Vagina (tissue), 2 donors: ENCODE results near the gene LTBP4. TPM values are rescaled to one million over a fixed set of nuclear protein-coding genes. Genes with fewer than 3 reads are reported as not detected.

ENCODE experiments used
- DNase-seq, 2 donors: peaks; one replicate each; pipeline ENCODE4 v3.0.0-alpha.2; 2017; ENCODE audit errors: extremely low spot score in 2 of 2
- H3K27ac ChIP-seq: fragments of 200-600 bp; sonication (generic); one replicate; pipeline ENCODE4 v1.5.1; 2019
- H3K27me3 ChIP-seq: fragments of 200-600 bp; sonication (generic); one replicate; pipeline ENCODE4 v1.5.1; 2019
- H3K36me3 ChIP-seq, 2 donors: fragments of 200-600 bp; sonication (generic); one replicate each; pipeline ENCODE4 v1.5.1; 2017 to 2019
- H3K4me1 ChIP-seq: fragments of 200-600 bp; sonication (generic); one replicate; pipeline ENCODE4 v1.5.1; 2019
- H3K4me3 ChIP-seq, 2 donors: fragments of 200-600 bp; sonication (generic); 1 replicate in 1 of 2; 2 replicates in 1 of 2; pipeline ENCODE4 v1.5.1; 2016 to 2019
- H3K9me3 ChIP-seq: fragments of 200-600 bp; sonication (generic); one replicate; pipeline ENCODE4 v1.5.1; 2019
- CTCF ChIP-seq, 3 experiments: fragments of 450-650 bp in 2 of 3; fragments of 200-600 bp in 1 of 3; sonication (generic) in 1 of 3; IDR thresholded peaks; one replicate each; pipeline ENCODE4 v1.5.1; 2017 to 2019; ENCODE audit warnings: antibody characterized with exemption in 3 of 3, mild to moderate bottlenecking in 2 of 3, moderate library complexity in 2 of 3
- POLR2A ChIP-seq, 2 donors: fragments of 450-650 bp; IDR thresholded peaks; one replicate each; pipeline ENCODE4 v1.6.1; 2017; ENCODE audit warnings: antibody characterized with exemption in 2 of 2, mild to moderate bottlenecking in 2 of 2, moderate library complexity in 2 of 2
- POLR2AphosphoS5 ChIP-seq, 2 donors: sonication (generic); formaldehyde crosslinking; IDR thresholded peaks; one replicate each; pipeline ENCODE4 v1.9.0; 2017; ENCODE audit warnings: antibody characterized with exemption in 2 of 2, mild to moderate bottlenecking in 2 of 2, low read depth in 1 of 2; ENCODE audit not compliant: insufficient read depth in 1 of 2
- intact Hi-C: fragments of 100-400 bp; cut with DNase I; formaldehyde crosslinking; loops from one replicate; pipeline ENCODE4 v1.15.1; 2023
- total RNA-seq: library from RNA; depleted of rRNA; stranded (reverse); fragments of >200 nt; gene quantifications from one replicate; pipeline ENCODE4 v1.2.3, GENCODE V29; 2016

The LTBP4 gene
- total RNA-seq, 1 donor from 2014 or later, result 983 TPM

- no peak for DNase-seq
- no peaks in the 10 kb centered on the region for H3K36me3 ChIP-seq
- peak overlapping the region; percentile 97 for H3K27ac ChIP-seq
- TF ChIP-seq POLR2AphosphoS5 (IDR thresholded peaks at IDR 0.05; ENCODE audit: insufficient read depth in 1 of 2, low read depth in 1 of 2), result no peak
- TF ChIP-seq CTCF (IDR thresholded peaks at IDR 0.05), result no peak
- TF ChIP-seq POLR2A (IDR thresholded peaks at IDR 0.05), result no peak
- intact Hi-C loops, result loop anchor here (10.0 kb wide), 1 partner anchor 170 kb away; no protein-coding TSS in a partner anchor
- H3K4me1 ChIP-seq, result peaks cover 88% of the 10 kb centered on the region
- H3K27me3 ChIP-seq, result no peaks in the 10 kb centered on the region
- H3K9me3 ChIP-seq, result no peaks in the 10 kb centered on the region
- H3K4me3 ChIP-seq, result peak overlapping the region; percentile 69 to 78
Observed at GRCh38 chr19:40604647-40605215, 3.6 kb downstream of the LTBP4 start.

GRCh38 chr19:40605216-40605971 is 4.2 kb downstream of the LTBP4 start:
- intact Hi-C loops, result loop anchor here (10.0 kb wide), 1 partner anchor 171 kb away; no protein-coding TSS in a partner anchor
- DNase-seq, result no peak
- Histone ChIP-seq H3K9me3 (no peaks in the 10 kb centered on the region), H3K27ac (peak overlapping the region; percentile 97), H3K4me3 (peak overlapping the region; percentile 69 to 78), H3K4me1 (peaks cover 88% of the 10 kb centered on the region), H3K36me3 (no peaks in the 10 kb centered on the region), H3K27me3 (no peaks in the 10 kb centered on the region)
- TF ChIP-seq POLR2AphosphoS5 (IDR thresholded peaks at IDR 0.05; ENCODE audit: insufficient read depth in 1 of 2, low read depth in 1 of 2) (peak in 1 of 2 donors; percentile 71), POLR2A (IDR thresholded peaks at IDR 0.05) (peak in 1 of 2 donors; percentile 6), CTCF (IDR thresholded peaks at IDR 0.05) (peak in 1 of 3 experiments; percentile 51)

- H3K4me1 ChIP-seq, result peaks cover 80% of the 10 kb centered on the region
- intact Hi-C loops, result loop anchor here (10.0 kb wide), 1 partner anchor 173 kb away; no protein-coding TSS in a partner anchor
- no peak for DNase-seq
Observed at GRCh38 chr19:40607311-40608239, 6.4 kb downstream of the LTBP4 start.

GRCh38 chr19:40608240-40608621 is 7.1 kb downstream of the LTBP4 start:
- Histone ChIP-seq H3K36me3 (no peaks in the 10 kb centered on the region), H3K9me3 (no peaks in the 10 kb centered on the region), H3K27ac (peak overlapping the region; percentile 97), H3K4me1 (peaks cover 76% of the 10 kb centered on the region), H3K27me3 (no peaks in the 10 kb centered on the region), H3K4me3 (no peak overlapping the region)
- no peak for DNase-seq
- TF ChIP-seq POLR2A (IDR thresholded peaks at IDR 0.05) (no peak), CTCF (IDR thresholded peaks at IDR 0.05) (no peak), POLR2AphosphoS5 (IDR thresholded peaks at IDR 0.05; ENCODE audit: insufficient read depth in 1 of 2, low read depth in 1 of 2) (no peak)
- intact Hi-C loops, result loop anchor here (10.0 kb wide), 1 partner anchor 173 kb away; no protein-coding TSS in a partner anchor

More at GRCh38 chr19:40607311-40608239, 6.4 kb downstream of the LTBP4 start:
- no peaks in the 10 kb centered on the region for H3K9me3 ChIP-seq
- H3K27me3 ChIP-seq, result no peaks in the 10 kb centered on the region
- peak overlapping the region; percentile 97 for H3K27ac ChIP-seq
- no peaks in the 10 kb centered on the region for H3K36me3 ChIP-seq
- H3K4me3 ChIP-seq, result no peak overlapping the region
- TF ChIP-seq POLR2A (IDR thresholded peaks at IDR 0.05) (no peak), CTCF (IDR thresholded peaks at IDR 0.05) (no peak), POLR2AphosphoS5 (IDR thresholded peaks at IDR 0.05; ENCODE audit: insufficient read depth in 1 of 2, low read depth in 1 of 2) (peak in 1 of 2 donors; percentile 59)
